OCI-LY7 (cell line): ENCODE data around the gene XYLT1. TPM values are rescaled to one million over a fixed set of nuclear protein-coding genes. Genes with fewer than 3 reads are reported as not detected.

ENCODE experiments used
- BruUV-seq: library from RNA; stranded (reverse); fragments of 400-500 nt; replicated peaks from 2 replicates; lab custom pipeline; 2021; lab: Mats Ljungman, UMichigan
- CTCF ChIA-PET: fragments of 300-600 bp; sonication (Branson Sonifier 250); formaldehyde crosslinking; loops from one replicate; lab custom pipeline; 2022; ENCODE audit warnings: antibody characterized with exemption; ENCODE audit not compliant: unreplicated experiment; lab: Charles Lee
- POLR2A ChIA-PET: fragments of 300-600 bp; sonication (Branson Sonifier 250); formaldehyde crosslinking; loops from one replicate; lab custom pipeline; 2022; ENCODE audit warnings: antibody characterized with exemption; lab: Charles Lee
- DNase-seq: peaks from one replicate; pipeline ENCODE4 v3.0.0-alpha.2; 2015; ENCODE audit warnings: low spot score
- H2AFZ ChIP-seq: fragments of 200-600 bp; sonication (generic), shearing (Covaris generic); 2 replicates; pipeline ENCODE4 v1.6.1; 2014; ENCODE audit warnings: mild to moderate bottlenecking, antibody characterized with exemption, low read length, moderate library complexity
- H3K27ac ChIP-seq: fragments of 200-600 bp; sonication (generic); 2 replicates; pipeline ENCODE4 v1.5.1; 2014; ENCODE audit warnings: mixed run types, low read depth, mild to moderate bottlenecking, moderate library complexity, low read length, inconsistent platforms; ENCODE audit not compliant: poor library complexity, severe bottlenecking
- H3K36me3 ChIP-seq: fragments of 200-600 bp; sonication (generic); 2 replicates; pipeline ENCODE4 v1.6.1; 2014; ENCODE audit warnings: mild to moderate bottlenecking, antibody characterized with exemption, low read length, moderate library complexity, mixed read lengths; ENCODE audit not compliant: insufficient read depth
- H3K4me1 ChIP-seq: fragments of 200-600 bp; sonication (generic); 2 replicates; pipeline ENCODE4 v1.5.1; 2014; ENCODE audit warnings: mild to moderate bottlenecking, low read length; ENCODE audit not compliant: insufficient read depth, poor library complexity, severe bottlenecking
- H3K4me2 ChIP-seq: fragments of 200-600 bp; sonication (generic); 2 replicates; pipeline ENCODE4 v1.6.1; 2014; ENCODE audit warnings: mild to moderate bottlenecking, low read length
- H3K4me3 ChIP-seq: fragments of 200-600 bp; sonication (generic); 2 replicates; pipeline ENCODE4 v1.5.1; 2014; ENCODE audit warnings: mild to moderate bottlenecking, low read depth, low read length; ENCODE audit not compliant: poor library complexity, severe bottlenecking
- H3K79me2 ChIP-seq: fragments of 200-600 bp; sonication (generic); 2 replicates; pipeline ENCODE4 v1.6.1; 2016; ENCODE audit warnings: low read depth, mild to moderate bottlenecking, low read length, moderate library complexity, mixed read lengths; ENCODE audit not compliant: insufficient read depth
- H3K9me2 ChIP-seq: fragments of 200-600 bp; sonication (generic); 2 replicates; pipeline ENCODE4 v1.6.1; 2016; ENCODE audit warnings: mild to moderate bottlenecking, low read length, mixed read lengths; ENCODE audit not compliant: insufficient read depth
- H3K9me3 ChIP-seq: fragments of 200-600 bp; sonication (generic); 2 replicates; pipeline ENCODE4 v1.6.1; 2014; ENCODE audit warnings: mild to moderate bottlenecking, mixed run types, low read length, mixed read lengths
- H4K20me1 ChIP-seq: fragments of 200-600 bp; sonication (generic); 2 replicates; pipeline ENCODE4 v1.6.1; 2014; ENCODE audit warnings: mild to moderate bottlenecking, antibody characterized with exemption, low read length, moderate library complexity, mixed read lengths; ENCODE audit not compliant: insufficient read depth
- EZH2phosphoT487 ChIP-seq: fragments of 200-600 bp; sonication (generic); IDR thresholded peaks from 2 replicates; pipeline ENCODE4 v1.6.1; 2018; ENCODE audit warnings: low read depth, borderline replicate concordance, mild to moderate bottlenecking, mixed run types, antibody characterized with exemption, low read length, moderate library complexity, mixed read lengths
- intact Hi-C: fragments of 100-400 bp; cut with micrococcal nuclease; formaldehyde crosslinking; loops from one replicate; pipeline ENCODE4 v1.10.0; 2022; ENCODE audit not compliant: unreplicated experiment
- total RNA-seq, 2 experiments: library from RNA; depleted of rRNA in 1 of 2; stranded (reverse); fragments of >200 nt in 1 of 2; shearing (Covaris generic) in 1 of 2; gene quantifications; 2 replicates each; pipeline ENCODE4 v1.2.3, GENCODE V29; 2014 to 2022
- TF ChIP-seq, protein P1 (sequence below): fragments of 200-600 bp; sonication (generic); conservative IDR thresholded peaks from 2 replicates; pipeline ENCODE4 v1.5.1; 2014; ENCODE audit warnings: mild to moderate bottlenecking, antibody characterized with exemption, low read length, moderate library complexity, mixed read lengths

The XYLT1 gene
- total RNA-seq, 2 experiments from 2014 or later = 36.3 to 50.0 TPM

DNA sequence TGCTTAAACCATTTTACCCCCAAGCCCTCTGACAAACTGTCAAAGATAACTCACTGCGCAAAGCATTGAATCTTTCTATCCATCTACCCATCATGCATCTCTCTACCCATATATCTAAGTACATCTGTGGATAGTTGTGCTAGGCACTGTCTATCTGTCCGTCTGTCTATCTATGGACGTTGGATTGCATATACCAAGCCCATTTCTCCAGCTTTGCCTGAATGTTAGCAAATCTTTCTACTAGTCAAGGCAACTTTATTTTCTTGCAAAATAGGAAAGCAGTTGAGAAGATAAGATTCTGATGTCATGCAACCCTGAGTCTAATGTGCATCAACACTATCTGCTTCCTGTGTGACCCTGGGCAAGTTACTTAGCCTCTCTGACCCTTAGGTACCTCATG is 117.2 kb downstream of the XYLT1 start:
- Histone ChIP-seq H4K20me1 (no peaks in the 10 kb centered on the region; the same call in 1 of the 2 replicates), H3K4me2 (no peak overlapping the region), H2AFZ (no peak overlapping the region), H3K4me1 (no peaks in the 10 kb centered on the region), H3K27ac (no peak overlapping the region), H3K9me2 (no peaks in the 10 kb centered on the region), H3K4me3 (no peak overlapping the region), H3K9me3 (no peaks in the 10 kb centered on the region), H3K79me2 (no peaks in the 10 kb centered on the region), H3K36me3 (peaks cover 23% of the 10 kb centered on the region)
- no peak for DNase-seq
- intact Hi-C loops = no loop called here
- BruUV-seq = no TSS peak
- CTCF ChIA-PET = no interaction called here
- POLR2A ChIA-PET = interaction anchor here (1.3 kb wide), 1 partner anchor 14 kb away, joined by 4 read pairs; no protein-coding TSS in a partner anchor
- no peak for TF ChIP-seq EZH2phosphoT487
- TF ChIP-seq, protein P1, sequence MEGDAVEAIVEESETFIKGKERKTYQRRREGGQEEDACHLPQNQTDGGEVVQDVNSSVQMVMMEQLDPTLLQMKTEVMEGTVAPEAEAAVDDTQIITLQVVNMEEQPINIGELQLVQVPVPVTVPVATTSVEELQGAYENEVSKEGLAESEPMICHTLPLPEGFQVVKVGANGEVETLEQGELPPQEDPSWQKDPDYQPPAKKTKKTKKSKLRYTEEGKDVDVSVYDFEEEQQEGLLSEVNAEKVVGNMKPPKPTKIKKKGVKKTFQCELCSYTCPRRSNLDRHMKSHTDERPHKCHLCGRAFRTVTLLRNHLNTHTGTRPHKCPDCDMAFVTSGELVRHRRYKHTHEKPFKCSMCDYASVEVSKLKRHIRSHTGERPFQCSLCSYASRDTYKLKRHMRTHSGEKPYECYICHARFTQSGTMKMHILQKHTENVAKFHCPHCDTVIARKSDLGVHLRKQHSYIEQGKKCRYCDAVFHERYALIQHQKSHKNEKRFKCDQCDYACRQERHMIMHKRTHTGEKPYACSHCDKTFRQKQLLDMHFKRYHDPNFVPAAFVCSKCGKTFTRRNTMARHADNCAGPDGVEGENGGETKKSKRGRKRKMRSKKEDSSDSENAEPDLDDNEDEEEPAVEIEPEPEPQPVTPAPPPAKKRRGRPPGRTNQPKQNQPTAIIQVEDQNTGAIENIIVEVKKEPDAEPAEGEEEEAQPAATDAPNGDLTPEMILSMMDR = no peak

DNA sequence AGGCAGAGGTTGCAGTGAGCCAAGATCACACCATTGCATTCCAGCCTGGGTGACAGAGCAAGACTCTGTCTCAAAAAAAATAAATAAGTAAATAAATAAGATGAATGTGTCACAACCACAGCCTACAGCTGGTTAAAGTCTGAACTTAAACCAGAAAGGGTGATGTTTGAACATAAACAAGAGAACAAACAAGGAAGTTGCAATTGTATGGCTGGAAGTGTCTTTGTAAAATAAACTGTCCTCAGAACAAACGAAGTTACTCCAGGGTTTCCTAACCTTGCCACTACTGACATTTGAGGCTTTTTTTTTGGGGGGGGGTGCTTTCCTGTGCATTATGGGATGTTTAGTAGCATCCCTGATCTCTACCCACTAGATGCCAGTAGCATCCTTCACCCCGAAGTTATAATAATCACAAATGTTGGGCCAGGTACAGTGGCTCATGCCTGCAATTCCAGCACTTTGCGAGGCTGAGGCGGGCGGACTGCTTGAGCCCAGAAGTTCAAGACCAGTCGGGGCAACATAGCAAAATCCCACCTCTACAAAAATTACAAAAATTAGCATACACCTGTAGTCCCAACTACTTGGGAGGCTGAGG is 119.2 kb downstream of the XYLT1 start:
- no peaks in the 10 kb centered on the region for H3K9me3 ChIP-seq
- intact Hi-C loops = no loop called here
- no peaks in the 10 kb centered on the region for H3K9me2 ChIP-seq
- H2AFZ ChIP-seq = no peak overlapping the region
- no peak overlapping the region for H3K4me2 ChIP-seq
- ChIA-PET CTCF (no interaction called here), POLR2A (interaction anchor here (0.6 kb wide), 1 partner anchor 15 kb away, joined by 4 read pairs; no protein-coding TSS in a partner anchor)
- peaks cover 20% of the 10 kb centered on the region for H3K4me1 ChIP-seq
- H3K36me3 ChIP-seq = peaks cover 14% of the 10 kb centered on the region
- TF ChIP-seq, protein P1 = no peak
- TF ChIP-seq EZH2phosphoT487 = no peak
- H4K20me1 ChIP-seq = no peaks in the 10 kb centered on the region; the same call in 1 of the 2 replicates
- no peaks in the 10 kb centered on the region for H3K79me2 ChIP-seq
- no TSS peak for BruUV-seq
- no peak for DNase-seq
- H3K27ac ChIP-seq = no peak overlapping the region
- H3K4me3 ChIP-seq = no peak overlapping the region

DNA sequence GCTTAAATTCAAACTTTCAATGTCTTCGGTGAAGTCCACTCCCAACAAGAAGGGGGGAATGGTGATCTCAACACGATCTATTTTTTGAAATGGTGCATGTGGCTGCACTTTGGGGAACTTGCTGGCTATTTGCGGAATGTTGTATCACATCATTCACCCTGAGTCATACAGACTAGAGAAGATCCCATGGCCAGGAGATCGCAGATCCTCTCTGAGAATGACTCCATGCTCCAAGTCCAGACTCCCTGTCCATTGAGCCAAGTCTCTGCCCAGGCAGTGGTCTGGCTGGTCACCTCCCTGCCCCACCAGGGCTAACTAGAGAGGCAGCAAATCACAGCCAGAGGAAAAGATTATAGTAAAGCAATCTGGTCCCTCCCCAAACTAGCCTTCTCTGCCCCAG is 120.6 kb downstream of the XYLT1 start:
- H2AFZ ChIP-seq = no peak overlapping the region
- TF ChIP-seq, protein P1 = no peak
- TF ChIP-seq EZH2phosphoT487 = no peak
- H3K9me2 ChIP-seq = no peaks in the 10 kb centered on the region
- peaks cover 24% of the 10 kb centered on the region for H3K4me1 ChIP-seq
- no peak for DNase-seq
- H3K4me2 ChIP-seq = no peak overlapping the region
- peaks cover under 1% of the 10 kb centered on the region; the same call in 1 of the 2 replicates for H3K36me3 ChIP-seq
- H3K9me3 ChIP-seq = no peaks in the 10 kb centered on the region
- H4K20me1 ChIP-seq = no peaks in the 10 kb centered on the region; the same call in 1 of the 2 replicates
- H3K4me3 ChIP-seq = no peak overlapping the region
- no peaks in the 10 kb centered on the region for H3K79me2 ChIP-seq
- CTCF ChIA-PET = no interaction called here
- POLR2A ChIA-PET = no interaction called here
- intact Hi-C loops = no loop called here
- BruUV-seq = no TSS peak
- H3K27ac ChIP-seq = no peak overlapping the region
